NK-92 (cell line): ENCODE data around the gene SPSB3.
"Not testable (repeated sequence)": the region's sequence is repeated elsewhere in the genome, so short reads cannot be mapped to it uniquely, and the experiment has no call there.

ENCODE experiments used
- DNase-seq: peaks from one replicate; lab custom pipeline; 2025; ENCODE audit not compliant: unreplicated experiment; lab: John Stamatoyannopoulos, UW

SPSB3 gene

GRCh38 chr16:1744338-1744840 lies 38.0 kb downstream of the SPSB3 start:
- no peak for DNase-seq

- DNase-seq = no peak
These were observed 38.7 kb downstream of the SPSB3 start for GRCh38 chr16:1743376-1744337.

- no peak for DNase-seq
These were observed 40.7 kb downstream of the SPSB3 start for GRCh38 chr16:1741553-1742165.

GRCh38 chr16:1740781-1741490 lies 41.4 kb downstream of the SPSB3 start:
- DNase-seq = no peak

- DNase-seq = no peak
These were observed 42.1 kb downstream of the SPSB3 start for GRCh38 chr16:1740234-1740633.

- no peak for DNase-seq
These were observed 47.6 kb downstream of the SPSB3 start for GRCh38 chr16:1734816-1735215.

GRCh38 chr16:1734123-1734522 lies 48.2 kb downstream of the SPSB3 start:
- no peak for DNase-seq

GRCh38 chr16:1732551-1732987 lies 49.8 kb downstream of the SPSB3 start:
- DNase-seq = not testable (repeated sequence)

GRCh38 chr16:1732071-1732470 lies 50.3 kb downstream of the SPSB3 start:
- no peak for DNase-seq

- no peak for DNase-seq
These were observed 50.8 kb downstream of the SPSB3 start for GRCh38 chr16:1731603-1732002.

- no peak for DNase-seq
These were observed 51.3 kb downstream of the SPSB3 start for GRCh38 chr16:1731073-1731472.

- DNase-seq = no peak
These were observed 52.9 kb downstream of the SPSB3 start for GRCh38 chr16:1729445-1729844.

- DNase-seq = no peak
These were observed 53.3 kb downstream of the SPSB3 start for GRCh38 chr16:1729026-1729425.

GRCh38 chr16:1727651-1728624 lies 54.4 kb downstream of the SPSB3 start:
- no peak for DNase-seq
